ENCODE results near the gene NRTN. TPM values are rescaled to one million over a fixed set of nuclear protein-coding genes. Genes with fewer than 3 reads are reported as not detected.

The NRTN gene
- total and polyA plus RNA-seq, 2 of the 13 experiments (the other 11 are each of a cell fraction or from before 2014, with no cell fraction given), result 4.1 to 5.3 TPM

- Histone ChIP-seq H3K4me2 (ENCODE audit: low read depth, low read length) (no peak within 1 kb of the TSS), H2AFZ (ENCODE audit: low read length) (no peak within 1 kb of the TSS), H3K9ac (ENCODE audit: insufficient read depth, low read depth, low read length) (no peak within 1 kb of the TSS), H3K27me3 (ENCODE audit: control insufficient read depth in 1 of 2, insufficient read depth in 2 of 2, low read length in 2 of 2) (no peaks in the 10 kb centered on the region), H3K9me3 (ENCODE audit: low read length) (no peaks in the 10 kb centered on the region), H3K4me3 (replicated peaks in 1 of 3; ENCODE audit: insufficient read depth in 1 of 3, low read depth in 2 of 3, low read length in 3 of 3) (no peak within 1 kb of the TSS), H4K20me1 (ENCODE audit: insufficient read depth, low read length) (no peaks in the 10 kb centered on the region), H3K27ac (ENCODE audit: extremely low read length, insufficient read depth, low read length) (no peak within 1 kb of the TSS), H3K4me1 (ENCODE audit: insufficient read depth, low read length) (peaks cover 1% of the 10 kb centered on the region), H3K79me2 (ENCODE audit: insufficient read depth, low read length) (no peaks in the 10 kb centered on the region), H3K36me3 (replicated peaks in 1 of 2; ENCODE audit: control insufficient read depth in 1 of 2, insufficient read depth in 2 of 2, low read length in 2 of 2) (peaks cover 14 to 35% of the 10 kb centered on the region in 2 experiments; a peak in 4 of 5 replicates)
- intact Hi-C loops (cut with micrococcal nuclease; ENCODE audit: unreplicated experiment), result no loop called here
- BruUV-seq (replicated peaks), result no TSS peak
- no peak for DNase-seq (ENCODE audit: low spot score)
- no peak for ATAC-seq
- FAIRE-seq, result no peak
- WGBS (ENCODE audit: low lambda C conversion rate), result 100% methylated on average over 3 of the region's 15 CpGs
- POLR2A ChIA-PET, result no interaction called here
- no peak for TF ChIP-seq ZNF230 (CRISPR knock-in tag; IDR thresholded peaks at IDR 0.05)
- TF ChIP-seq ZBTB46 (CRISPR knock-in tag; IDR thresholded peaks at IDR 0.05; ENCODE audit: borderline replicate concordance), result no peak
- no peak for TF ChIP-seq CHD2 (IDR thresholded peaks at IDR 0.05; ENCODE audit: low read depth, low read length)
- no peak for TF ChIP-seq PAX8 (CRISPR knock-in tag; IDR thresholded peaks at IDR 0.05; ENCODE audit: borderline replicate concordance)
- no peak for TF ChIP-seq AHR (CRISPR knock-in tag; IDR thresholded peaks at IDR 0.05)
- peak; percentile 64 for TF ChIP-seq ZFP36 (IDR thresholded peaks at IDR 0.05; ENCODE audit: borderline replicate concordance, low read depth, low read length, partially characterized antibody)
- peak; percentile 19 for TF ChIP-seq AGO2 (optimal IDR thresholded peaks at IDR 0.05; ENCODE audit: low read depth, low read length)
- CTCF ChIA-PET (ENCODE audit: low intra/inter-chr PET ratio, low total read pairs), result interaction anchor here (0.7 kb wide), 1 partner anchor 10 kb away, joined by 3 read pairs; no protein-coding TSS in a partner anchor
- in situ Hi-C loops (cut with HindIII; ENCODE audit: extremely low pct_ligation_motif_present, low pct_unique_long_range_greater_than_20kb), result no loop called here
These were observed 20.2 kb upstream of the NRTN start, which contains the start of gene PRR22 for GRCh38 chr19:5784581-5785147. Gene PRR22 (minus strand): TSS chr19:5784746. CDS start chr19:5784660, 86 bp downstream.
